ENCODE results near the gene ZC3H12C.
"Not testable (repeated sequence)": the region's sequence is repeated elsewhere in the genome, so short reads cannot be mapped to it uniquely, and the experiment has no call there.

ZC3H12C gene

DNA sequence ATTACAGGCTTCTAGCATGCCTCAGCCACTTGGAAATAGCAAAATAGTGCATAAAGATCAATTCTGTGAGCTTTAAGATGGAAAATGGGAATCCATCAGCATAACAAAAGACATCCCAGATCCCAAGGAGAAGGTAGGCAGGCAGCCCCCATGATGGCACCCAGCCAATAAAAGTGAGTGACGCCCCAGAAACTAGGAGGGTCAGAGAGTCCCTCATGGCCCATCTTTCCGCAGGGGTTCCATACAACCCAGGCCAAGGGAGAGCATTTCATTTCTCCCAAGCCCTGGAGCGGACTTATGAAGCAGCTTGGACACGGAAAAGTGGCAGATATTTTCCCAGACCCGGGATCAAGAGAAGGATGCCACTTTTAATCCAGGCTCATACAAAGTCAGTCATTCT is 93.3 kb downstream of the ZC3H12C start:
- no peak for DNase-seq

DNA sequence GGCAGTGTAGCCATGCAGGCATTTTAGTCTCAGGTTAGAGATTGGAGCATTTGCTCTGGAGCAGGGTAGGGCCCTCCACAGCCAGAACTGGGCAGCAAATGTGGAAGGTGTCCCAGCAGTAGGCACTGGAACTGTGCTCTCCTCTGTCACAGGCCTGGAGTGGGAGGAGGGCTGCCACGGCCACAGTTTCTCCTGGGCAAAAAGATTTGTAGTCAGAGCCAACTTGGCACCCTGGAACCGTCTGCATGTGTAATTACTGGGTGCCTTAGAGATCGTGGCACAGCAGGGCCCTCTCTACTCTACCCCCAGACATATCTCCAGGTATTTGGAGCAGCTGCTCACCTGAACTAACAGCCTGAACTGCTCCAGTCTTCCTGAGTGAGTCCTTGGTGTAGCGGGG is 93.7 kb downstream of the ZC3H12C start:
- no peak for DNase-seq

DNA sequence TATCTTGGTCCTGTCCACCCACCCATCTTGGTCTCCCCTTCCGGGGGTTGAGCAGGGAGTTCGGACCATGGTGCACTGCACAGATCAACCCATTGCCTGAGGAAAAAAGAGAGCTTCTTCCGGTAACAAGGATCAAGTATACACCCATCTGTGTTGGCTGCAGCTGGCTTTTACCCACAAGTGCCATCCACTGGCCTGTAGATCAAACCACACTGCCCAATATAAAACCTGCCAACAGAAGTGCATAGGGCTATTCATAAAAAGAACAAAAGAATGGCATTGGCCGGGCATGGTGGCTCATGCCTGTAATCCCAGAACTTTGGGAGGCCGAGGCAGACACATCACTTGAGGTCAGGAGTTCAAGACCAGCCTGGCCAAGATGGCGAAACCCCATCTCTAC is 94.5 kb downstream of the ZC3H12C start:
- no peak for DNase-seq

DNA sequence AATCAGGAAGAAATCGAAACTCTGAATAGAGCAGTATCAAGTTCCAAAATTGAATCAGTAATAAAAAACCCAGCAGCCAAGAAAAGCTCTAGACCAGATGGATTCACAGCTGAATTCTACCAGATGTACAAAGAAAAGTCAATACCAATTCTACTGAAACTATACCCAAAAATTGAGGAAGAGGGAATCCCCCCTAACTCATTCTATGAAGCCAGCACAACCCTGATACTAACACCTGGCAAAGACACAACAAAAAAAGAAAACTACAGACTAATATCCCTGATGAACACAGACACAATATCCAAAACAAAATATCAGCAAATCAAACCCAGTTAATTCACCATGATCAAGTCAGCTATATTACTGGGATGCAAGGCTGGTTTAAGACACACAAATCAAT is 97.7 kb downstream of the ZC3H12C start:
- no peak for DNase-seq

DNA sequence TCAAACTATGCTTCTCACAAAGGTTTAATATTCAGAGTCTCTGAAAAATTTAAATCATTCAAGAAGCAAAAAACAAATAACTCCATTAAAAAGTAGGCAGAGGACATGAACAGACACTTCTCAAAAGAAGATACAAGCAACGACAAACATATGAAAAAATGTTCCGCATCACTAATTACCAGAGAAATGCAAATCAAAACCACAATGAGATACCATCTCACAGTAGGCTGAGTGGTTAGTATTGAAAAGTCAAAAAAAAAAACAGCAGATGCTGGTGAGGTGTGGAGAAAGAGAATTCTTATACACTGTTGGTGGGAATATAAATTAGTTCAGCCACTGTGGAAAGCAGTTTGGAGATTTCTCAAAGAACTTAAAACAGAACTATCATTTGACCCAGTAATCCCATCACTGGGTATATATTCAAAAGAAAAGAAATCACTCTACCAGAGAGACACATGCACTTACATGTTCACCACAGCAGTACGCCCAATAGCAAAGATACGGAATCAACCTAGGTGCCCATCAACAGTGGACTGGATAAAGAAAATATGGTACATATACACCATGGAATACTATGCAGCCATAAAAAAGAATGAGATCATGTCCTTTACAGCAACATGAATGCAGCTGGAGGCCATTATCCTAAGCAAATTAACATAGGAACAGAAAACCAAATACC is 99.6 kb downstream of the ZC3H12C start:
- DNase-seq = not testable (repeated sequence)

DNA sequence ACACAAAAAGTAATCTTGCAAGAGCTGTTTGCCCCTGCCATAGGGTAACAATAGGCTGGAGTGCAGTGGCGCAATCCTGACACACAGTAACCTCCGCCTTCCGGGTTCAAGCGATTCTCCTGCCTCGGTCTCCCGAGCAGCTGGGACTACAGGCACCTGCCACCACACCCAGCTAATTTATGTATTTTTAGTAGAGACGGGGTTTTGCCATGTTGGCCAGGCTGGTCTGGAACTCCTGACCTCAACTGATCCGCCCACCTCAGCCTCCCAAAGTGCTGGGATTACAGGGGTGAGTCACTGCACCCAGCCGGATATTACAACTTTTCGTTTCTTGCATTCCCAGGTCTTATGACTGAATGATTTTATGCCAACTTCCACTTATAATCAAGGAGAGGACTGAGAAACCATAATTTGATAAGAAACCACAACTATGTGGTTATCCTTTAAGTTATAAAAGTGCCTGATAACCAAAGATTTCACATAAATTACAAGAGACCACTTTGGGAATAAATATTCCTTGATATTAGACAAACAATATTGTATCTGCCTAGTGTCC is 101.1 kb downstream of the ZC3H12C start:
- not testable (repeated sequence) for DNase-seq

DNA sequence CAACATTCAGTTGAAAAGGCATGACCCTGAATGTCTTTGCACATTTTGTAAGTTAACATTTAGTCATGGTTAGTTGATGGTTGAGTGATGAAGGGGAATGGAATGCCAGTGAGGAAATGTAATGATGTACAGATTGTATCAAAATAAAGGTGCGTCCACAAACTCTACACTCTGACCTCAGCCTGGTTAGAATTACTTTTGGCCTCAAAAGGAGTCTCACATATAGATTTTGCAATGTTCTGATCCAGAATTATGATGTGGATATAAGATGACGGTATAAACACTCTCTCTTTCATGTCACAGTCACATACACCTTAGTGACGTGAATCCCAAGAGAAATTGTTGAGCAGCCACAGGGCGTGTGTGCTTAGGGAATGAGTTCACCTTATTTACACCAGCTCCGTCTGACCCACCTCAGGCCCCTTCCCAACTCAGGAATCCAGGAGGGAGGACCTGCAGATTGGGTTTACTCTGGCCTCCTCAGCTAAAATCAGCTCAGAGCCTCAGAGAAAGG is 103.1 kb downstream of the ZC3H12C start:
- DNase-seq = no peak

DNA sequence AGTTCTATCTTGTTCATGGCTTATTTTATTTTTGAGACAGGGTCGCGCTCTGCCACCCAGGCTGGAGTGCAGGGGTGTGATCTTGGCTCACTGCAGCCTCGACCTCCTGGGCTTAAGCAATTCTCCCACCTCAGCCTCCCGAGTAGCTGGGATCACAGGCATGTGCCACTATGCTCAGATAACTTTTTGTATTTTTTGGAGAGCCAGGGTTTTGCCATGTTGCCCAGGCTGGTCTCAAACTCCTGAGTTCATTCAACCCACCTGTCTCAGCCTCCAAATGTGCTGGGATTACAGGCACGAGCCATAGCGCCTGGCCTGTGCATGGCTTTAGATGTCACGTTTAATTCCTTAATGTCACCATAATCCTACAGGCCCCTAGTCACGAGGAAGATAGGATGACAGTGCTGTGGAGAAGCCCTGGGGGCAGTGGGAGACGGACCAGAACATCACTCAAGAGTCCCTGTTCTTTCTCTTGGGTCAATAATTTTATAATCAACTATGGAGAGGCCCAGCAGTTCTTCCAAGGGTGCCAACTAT is 103.8 kb downstream of the ZC3H12C start:
- no peak for DNase-seq

DNA sequence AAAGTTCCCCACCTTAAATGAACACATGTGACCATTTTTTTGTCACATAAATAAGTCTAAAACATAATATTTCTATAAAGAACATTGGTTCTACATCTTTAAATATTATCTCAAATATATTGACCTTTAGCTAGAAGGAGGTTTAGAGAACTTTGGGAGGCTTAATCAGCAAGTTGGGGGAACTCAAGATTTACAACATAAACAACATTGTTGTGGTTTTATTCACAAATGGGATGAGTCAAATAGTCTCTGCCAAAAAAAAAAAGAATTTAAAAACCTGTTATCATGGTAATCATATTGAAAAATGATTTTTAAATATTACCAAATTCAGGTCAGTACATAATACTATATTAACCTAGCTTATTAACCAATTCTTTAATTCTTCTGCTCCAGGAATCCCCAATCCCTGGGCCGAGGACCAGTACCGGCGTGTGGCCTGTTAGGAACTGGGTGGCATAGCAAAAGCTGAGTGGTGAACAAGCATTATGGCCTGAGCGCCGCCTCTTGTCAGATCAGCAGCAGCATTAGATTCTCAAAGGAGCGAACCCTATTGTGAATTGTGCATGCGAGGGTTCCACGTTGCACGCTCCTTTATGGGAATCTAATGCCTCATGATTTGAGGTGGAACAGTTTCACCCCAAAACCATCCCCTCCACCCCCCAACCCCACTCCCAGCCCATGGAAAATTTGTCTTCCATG is 105.0 kb downstream of the ZC3H12C start:
- DNase-seq = no peak

DNA sequence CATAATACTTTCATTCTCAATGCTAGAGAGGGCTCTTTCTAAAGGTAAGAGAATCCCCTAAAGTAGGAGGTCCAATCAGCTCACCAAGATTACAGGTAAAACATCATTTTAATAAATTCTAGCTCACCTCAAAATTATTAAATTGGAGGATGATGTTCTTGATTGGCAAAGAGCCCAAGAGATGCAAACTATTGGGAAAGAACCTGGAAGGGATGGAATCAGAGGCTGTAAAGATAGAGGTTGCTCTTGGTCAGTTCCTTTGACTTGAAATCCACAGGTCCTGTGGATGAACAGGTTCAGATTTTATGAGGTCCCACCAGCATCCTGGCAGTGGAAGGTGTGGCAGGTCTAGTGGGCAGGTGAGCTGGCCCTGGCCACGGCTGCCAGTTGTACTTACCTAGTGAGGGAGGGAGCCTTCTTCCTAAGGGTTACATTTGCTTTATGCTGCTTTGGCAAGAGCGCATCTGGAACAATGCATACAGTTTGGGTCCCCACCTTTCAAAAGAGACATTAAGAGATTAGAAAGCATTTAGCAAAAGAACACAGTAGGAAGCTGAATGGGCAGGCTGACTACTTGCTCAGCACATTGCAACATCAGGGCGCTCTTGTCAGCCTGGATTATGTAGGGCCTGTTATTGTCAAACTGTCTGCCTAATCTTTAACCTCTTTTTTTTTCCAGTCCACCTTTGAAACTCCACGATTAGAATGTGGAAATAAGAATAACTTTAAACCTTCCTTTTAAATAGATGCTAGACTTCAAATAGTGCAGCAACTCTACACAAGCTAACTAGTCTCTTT is 106.2 kb downstream of the ZC3H12C start:
- DNase-seq = no peak

DNA sequence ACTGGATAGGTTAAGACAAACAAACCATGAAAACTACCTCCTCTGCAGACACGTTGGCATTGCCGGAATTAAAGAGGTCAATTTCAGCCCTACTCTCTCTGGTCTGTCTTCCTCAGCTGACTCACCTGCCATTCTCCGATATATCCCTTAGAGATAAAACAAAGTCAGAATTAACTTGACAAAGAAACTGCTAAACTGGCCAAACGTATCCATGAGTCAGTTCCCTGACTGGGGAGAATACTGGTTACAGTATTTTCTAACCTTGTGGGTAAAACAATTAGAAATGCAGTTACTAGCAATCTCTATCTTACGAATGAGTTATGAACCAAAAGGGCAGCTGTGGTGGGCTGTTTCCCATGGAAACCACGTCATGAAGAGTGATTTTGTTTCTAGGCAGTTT is 107.0 kb downstream of the ZC3H12C start:
- DNase-seq = no peak

DNA sequence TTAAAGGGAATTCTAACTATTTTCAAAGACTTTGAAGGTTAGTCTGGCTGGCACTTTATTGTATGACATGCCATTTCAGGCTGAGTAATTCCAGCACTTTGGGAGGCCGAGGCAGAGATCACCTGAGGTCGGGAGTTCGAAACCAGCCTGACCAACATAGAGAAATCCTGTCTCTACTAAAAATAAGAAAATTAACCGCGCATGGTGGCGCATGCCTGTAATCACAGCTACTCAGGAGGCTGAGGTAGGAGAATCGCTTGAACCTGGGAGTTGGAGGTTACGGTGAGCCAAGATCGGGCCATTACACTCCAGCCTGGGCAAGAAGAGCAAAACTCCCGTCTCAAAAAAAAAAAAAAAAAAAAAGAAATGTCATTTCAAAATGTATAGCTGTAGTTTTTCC is 107.6 kb downstream of the ZC3H12C start:
- no peak for DNase-seq

DNA sequence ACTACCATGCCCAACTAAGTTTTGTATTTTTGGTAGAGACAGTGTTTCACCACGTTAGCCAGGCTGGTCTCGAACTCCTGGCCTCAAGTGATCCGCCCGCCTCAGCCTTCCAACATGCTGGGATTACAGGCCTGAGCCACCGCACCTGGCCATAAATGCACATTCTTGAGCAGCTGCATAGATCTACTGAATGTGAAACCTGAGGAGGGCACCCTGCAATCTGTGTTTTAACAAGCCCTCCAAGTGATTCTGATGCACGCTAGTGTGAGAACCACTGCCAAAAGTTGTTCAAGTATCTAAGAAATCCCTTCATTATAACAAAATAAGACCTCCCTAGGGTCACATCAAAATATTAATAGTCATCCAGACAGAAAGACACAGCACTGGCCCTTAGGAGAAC is 113.9 kb downstream of the ZC3H12C start:
- no peak for DNase-seq

DNA sequence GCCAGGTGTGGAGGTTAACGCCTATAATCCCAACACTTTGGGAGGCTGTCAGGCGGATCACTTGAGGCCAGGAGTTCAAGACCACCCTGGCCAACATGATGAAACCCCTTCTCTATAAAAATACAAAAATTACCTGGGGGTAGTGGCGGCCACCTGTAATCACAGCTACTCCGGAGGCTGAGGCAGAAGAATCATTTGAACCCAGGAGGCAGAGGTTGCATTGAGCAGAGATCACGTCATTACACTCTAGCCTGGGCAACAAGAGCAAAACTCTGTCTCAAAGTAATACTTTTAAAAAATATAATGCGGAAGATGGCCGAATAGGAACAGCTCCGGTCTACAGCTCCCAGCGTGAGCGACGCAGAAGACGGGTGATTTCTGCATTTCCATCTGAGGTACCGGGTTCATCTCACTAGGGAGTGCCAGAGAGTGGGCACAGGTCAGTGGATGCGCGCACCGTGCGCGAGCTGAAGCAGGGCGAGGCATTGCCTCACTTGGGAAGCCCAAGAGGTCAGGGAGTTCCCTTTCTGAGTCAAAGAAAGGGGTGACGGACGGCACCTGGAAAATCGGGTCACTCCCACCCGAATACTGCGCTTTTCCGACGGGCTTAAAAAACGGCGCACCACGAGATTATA is 115.6 kb downstream of the ZC3H12C start:
- not testable (repeated sequence) for DNase-seq

DNA sequence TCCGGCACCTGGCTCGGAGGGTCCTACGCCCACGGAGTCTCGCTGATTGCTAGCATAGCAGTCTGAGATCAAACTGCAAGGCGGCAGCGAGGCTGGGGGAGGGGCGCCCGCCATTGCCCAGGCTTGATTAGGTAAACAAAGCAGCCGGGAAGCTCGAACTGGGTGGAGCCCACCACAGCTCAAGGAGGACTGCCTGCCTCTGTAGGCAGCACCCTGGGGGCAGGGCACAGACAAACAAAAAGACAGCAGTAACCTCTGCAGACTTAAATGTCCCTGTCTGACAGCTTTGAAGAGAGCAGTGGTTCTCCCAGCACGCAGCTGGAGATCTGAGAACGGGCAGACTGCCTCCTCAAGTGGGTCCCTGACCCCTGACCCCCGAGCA is 116.1 kb downstream of the ZC3H12C start:
- not testable (repeated sequence) for DNase-seq

DNA sequence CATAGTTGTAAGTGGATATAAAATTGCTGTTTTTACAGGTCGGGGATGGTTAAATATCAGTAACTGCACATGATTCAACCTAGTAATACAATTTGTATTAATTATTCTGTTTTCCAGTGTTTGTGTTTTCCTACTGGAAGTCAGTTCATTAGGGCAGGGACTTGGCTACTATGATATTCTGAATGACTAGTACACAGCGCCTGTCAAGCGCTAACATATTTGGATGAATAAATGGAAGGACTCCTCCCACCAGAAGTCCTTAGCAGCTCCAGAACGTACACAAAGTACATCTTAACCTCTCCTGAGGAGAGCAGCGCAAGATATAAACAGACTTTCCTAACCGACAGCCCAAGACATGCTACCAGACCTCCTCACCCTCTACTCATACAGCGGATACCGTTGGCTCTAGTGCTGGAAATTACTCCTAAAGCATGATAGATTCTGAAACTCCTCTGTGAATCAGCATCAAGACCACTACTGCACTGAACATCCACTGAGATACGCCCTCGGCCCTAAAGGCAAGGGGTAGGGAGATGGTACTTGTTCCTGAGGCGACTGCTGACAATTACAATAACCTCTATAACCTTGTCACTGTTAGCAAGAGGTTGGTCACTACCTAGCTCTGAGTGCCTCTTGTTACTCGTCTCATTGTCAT is 124.2 kb downstream of the ZC3H12C start:
- no peak for DNase-seq

DNA sequence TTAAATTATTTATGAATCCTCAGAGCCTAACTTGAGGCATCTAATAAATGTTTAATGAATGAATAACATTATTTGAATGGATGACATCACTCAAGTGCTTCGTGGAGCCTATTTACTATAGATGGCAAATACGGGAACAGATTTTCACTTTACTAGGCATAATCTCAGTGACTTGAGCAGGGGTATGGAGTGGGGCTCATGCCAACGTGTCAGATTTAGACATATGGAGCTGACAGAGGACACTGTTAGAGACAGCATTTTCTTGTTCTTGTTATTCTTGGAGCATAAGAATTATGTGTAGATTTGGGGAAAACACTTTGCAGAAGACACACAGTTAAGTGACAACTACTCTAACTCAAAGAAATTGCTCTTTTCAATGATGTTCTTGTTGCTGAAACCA is 124.7 kb downstream of the ZC3H12C start:
- no peak for DNase-seq

DNA sequence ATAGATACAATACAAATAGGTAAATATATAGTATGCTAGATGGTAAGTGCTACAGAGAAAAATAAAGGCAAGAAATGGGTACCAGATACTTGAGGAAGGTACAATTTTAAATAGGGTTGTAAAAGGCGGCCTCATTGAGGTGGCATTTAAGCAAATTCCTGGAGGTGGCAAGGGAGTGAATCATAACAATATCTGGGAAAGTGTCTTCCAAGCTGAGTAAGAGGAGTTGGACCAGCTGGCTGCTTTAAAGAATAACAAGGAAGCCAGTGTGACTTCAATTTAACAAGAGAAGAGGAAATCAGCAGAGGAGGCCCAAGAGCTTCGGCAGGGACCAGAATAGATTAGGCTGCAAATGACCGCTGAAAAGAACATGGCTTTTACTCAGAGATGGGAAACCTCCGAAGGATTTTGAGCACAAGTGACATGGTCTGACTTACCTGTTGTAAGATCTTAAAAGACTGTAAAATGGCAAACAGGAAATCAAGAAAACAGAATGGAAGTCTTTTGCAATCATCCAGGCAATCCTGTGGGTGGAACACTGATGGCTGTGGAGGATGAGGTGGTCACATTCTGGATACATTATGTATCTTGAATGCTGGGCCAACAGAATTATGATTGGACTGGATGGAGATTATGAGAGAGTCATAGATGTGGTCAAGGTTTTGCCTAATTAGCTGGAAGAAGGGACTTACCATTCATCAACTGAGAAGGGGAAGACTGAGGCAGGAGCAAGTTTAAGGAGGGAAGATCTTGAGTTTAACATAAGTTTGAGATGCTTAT is 126.0 kb downstream of the ZC3H12C start:
- DNase-seq = no peak

All from activated naive CD4-positive, alpha-beta T cell treated with anti-CD3 and anti-CD28 coated beads, Interleukin-2, amount 50 U/mL, for 16 hours (primary cell).